Limb (tissue), 2 donors: ENCODE results near the gene PRKN.

Experiments
- DNase-seq, 2 donors: peaks; one replicate each; pipeline ENCODE4 v3.0.0-alpha.2; 2016; ENCODE audit errors: extremely low spot score in 2 of 2

The PRKN gene

GRCh38 chr6:162675503-162675902 is 52.1 kb downstream of the PRKN start:
- no peak for DNase-seq

DNA sequence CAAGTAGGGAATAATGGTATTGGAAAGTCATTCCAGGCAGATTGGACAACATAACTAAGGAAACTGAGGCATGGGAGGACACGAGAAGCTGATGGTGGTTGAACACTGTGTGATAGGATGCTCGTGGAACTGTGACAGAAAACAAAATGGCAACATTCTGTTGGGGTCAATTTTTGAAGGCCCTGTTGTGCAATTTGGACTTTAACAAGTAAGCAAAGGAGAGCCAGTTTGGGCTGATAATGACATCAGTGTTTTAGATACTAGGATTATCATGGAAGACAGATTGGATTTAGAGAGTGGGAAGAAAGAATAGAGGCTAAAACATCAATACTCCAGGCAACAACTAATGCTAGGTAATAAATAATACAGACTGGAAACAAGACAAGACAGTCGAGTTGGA is 53.1 kb downstream of the PRKN start:
- no peak for DNase-seq

GRCh38 chr6:162671580-162672165 is 55.9 kb downstream of the PRKN start:
- DNase-seq, result no peak

DNA sequence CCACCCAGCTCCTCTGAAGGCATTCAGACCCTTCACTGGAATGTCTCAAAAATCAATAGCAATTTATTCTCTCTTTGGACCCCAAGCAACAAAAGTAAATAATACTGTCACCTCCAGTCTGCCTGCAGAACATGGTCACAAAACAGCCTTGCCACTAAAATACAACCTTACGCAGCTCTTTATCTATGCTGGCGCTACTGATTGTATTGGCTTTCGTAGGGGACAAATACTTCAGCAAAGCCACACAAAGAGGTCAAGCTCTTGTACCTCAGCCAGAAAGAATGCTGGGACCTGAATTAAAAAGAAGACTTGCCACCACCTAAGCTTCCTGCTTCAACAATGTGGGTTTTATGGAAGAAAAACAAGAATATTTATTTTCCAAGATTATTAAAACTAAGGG is 57.2 kb downstream of the PRKN start:
- no peak for DNase-seq

GRCh38 chr6:162666246-162666645 is 61.3 kb downstream of the PRKN start:
- DNase-seq, result no peak

GRCh38 chr6:162653808-162654207 is 73.8 kb downstream of the PRKN start:
- DNase-seq, result no peak

GRCh38 chr6:162651505-162651904 is 76.1 kb downstream of the PRKN start:
- no peak for DNase-seq

GRCh38 chr6:162649271-162649670 is 78.3 kb downstream of the PRKN start:
- DNase-seq, result no peak

DNA sequence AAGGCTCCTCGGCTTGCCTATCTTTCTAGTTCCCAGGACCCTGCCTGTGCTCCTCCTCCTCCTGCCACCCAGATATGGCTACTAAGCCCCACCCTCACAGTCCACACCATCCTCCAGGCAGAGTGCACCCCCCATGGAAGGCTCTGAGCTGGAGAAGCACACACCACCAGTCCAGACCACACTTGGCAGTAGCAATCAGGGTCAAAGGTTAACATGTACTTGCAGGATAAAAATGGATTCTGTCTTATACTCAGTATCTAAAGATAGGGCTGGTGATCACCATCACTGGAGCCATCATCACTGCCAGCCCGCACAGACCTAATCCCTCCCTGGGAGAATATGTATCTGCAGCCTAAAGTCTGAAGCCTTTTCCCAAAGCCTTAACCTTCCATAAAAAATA is 83.4 kb downstream of the PRKN start:
- no peak for DNase-seq

DNA sequence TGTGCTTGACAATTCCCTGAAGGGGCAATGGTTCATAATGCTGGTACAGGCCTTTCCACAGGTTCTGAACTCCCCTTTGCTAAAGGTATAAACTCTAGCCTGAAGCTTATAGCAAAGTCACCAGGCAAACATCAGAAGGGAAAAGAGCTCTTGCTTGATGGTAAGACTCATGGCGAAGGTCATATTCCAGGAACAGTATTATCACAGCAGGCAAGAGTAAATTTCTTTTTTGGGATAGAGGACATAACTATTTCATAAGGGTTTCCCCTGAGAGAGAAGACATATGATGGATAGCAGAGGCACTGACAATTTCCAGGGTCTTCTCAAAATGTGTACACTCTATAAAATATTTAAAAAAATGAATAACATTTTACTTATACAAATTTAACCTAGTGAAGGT is 86.8 kb downstream of the PRKN start:
- no peak for DNase-seq

DNA sequence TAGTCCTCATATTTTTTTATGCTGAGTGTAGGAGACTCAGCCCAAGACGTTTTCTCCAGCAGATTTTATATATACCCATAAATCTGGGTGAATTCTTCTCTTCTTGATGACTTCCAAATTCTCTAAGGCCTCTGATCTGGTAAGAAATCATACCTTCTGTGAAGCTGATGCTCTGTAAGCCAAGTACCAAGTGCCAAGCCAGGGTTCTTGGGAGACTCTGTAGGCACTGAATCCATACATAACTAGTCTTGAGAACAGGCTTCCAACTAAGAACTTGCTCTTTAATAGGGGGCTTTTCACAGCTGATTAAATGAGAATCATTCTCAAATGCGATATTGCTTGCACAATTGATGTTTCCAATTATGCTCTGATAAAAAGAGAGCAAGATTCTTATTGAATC is 87.6 kb downstream of the PRKN start:
- no peak for DNase-seq

DNA sequence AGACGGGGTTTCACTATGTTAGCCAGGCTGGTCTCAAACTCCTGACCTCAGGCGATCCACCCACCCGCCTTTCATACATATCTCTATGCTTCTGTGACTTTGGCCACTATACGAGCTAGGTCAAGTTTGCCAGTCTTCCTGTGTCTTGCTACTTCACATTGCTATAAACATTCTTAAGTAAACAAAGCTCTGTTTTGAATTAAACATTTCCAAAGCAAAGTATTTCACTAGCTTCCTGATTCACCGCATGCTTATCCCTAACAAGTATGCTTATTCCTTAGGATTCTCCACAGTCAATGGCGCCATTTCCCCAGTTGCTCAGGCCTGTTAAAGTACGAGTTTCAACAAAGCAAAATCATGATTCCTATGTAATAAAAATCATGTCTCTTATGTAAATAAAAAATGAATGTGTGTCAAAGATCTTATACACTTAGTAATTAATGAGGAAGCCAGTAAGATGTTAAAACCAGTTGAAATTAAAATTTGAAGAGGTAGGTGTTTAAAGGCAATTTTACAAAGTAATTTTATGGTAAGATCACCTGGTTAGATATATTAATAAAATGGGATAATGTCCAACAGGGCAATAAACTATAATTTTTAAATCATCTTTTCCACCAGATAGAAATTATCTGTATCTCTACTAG is 88.5 kb downstream of the PRKN start:
- DNase-seq, result no peak

DNA sequence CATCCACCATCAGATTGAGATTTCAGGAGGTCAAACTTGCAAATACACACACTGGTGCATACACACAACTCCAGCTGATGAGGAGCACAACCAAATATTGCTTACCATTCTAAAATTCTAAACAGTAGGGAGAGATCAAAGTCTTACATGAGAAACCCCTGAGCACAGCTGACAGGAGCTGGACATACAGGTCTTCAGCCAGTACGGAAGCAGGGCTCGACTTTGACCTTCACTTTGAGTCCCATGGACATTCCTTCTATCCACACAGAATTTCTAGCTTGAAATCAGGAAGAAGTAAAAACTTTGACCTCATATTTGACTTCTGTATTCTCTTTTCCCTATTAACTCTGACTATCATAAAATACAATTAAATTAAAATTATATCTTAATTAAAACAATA is 90.2 kb downstream of the PRKN start:
- no peak for DNase-seq

DNA sequence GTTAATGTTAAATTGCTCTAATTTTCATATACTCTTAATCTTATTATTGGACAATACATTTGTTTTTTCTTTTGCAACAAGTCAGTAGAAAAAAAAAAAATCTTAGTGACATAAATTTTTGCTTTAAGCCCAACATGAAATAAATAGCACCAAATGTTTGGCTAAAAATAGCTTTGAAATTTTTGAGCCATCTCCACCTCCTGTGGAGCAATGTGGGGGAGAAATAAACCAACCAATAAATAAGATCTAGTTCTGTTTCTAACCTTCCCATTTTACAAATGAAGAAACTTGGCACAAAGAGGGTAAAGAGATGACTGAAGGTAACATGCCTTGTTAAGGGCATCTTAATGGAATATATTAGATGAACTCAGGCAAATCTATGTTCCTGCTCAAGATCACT is 91.4 kb downstream of the PRKN start:
- DNase-seq, result no peak

- no peak for DNase-seq
Observed at GRCh38 chr6:162631546-162631945, 96.0 kb downstream of the PRKN start.

- DNase-seq, result no peak
Observed at GRCh38 chr6:162630069-162630468, 97.5 kb downstream of the PRKN start.

DNA sequence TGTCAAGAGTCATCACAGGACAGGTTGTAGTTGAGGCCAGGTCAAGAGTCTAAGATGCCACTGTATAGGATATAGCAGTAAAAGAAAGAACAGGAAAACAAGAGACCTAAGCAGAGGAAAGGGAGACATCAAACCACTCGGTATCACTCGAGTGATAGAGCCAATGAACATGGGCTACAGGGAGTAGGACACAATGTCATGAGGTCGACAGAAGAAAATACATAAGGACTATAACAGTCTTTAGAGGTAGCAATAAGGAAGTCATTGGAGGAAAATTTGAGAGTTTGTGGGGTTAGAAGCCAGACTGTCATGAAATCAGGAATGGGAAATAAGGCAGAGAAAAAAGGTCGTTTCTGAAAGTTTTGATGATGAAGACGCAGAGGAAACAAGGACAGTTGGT is 99.7 kb downstream of the PRKN start:
- DNase-seq, result no peak

- DNase-seq, result no peak
Observed at GRCh38 chr6:162627362-162627761, 100.2 kb downstream of the PRKN start.

GRCh38 chr6:162626869-162627268 is 100.7 kb downstream of the PRKN start:
- DNase-seq, result no peak

GRCh38 chr6:162625846-162626540 is 101.6 kb downstream of the PRKN start:
- DNase-seq, result no peak

DNA sequence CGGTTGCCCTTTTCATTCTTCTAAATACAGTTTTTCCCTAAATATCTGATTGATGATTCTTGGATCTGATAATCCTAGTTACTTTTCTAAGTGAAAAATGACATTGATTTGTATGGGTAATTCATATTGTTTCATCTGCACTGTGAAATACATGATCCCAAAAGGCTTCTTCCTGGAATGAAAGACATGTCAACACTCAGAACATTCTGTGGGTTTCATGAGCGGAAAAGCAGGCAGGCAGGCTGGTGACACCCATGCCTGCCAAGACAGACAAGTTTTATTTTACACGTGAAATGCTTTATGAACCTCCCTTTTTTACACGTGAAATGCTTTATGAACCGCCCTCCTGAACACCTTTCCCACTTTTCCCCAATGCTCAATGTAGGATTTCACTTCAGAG is 105.0 kb downstream of the PRKN start:
- no peak for DNase-seq

- no peak for DNase-seq
Observed at GRCh38 chr6:162621246-162621645, 106.3 kb downstream of the PRKN start.

DNA sequence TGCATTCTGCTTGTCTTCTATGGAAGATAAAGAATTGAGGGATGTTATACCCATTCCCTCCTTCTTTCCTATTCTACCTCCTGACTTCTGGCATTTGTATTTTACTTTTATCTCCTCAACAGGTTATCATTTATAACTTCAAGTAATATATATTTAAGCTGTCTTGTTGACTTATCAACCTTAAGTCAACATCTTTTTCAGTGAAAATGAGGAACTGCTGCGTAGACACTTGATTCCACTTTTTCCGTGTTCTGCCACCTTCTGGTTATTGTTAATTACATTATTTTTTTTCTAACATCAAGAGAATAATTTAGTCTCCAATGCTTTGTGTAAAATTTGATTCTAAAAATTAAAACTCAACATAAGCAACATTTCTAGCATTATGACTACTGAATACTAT is 107.5 kb downstream of the PRKN start:
- DNase-seq, result no peak
